Right renal cortex interstitium (tissue), 3 donors: ENCODE data around the gene SEC22C. TPM values are rescaled to one million over a fixed set of nuclear protein-coding genes. Genes with fewer than 3 reads are reported as not detected.
"Not testable (repeated sequence)": the region's sequence is repeated elsewhere in the genome, so short reads cannot be mapped to it uniquely, and the experiment has no call there.

Source experiments
- DNase-seq, 3 donors: peaks; one replicate each; pipeline ENCODE4 v3.0.0-alpha.2; 2013; ENCODE audit warnings: low read depth in 3 of 3, low spot score in 2 of 3
- polyA plus RNA-seq, 3 donors: library from polyadenylated mRNA; unstranded; fragments of 120-200 nt; gene quantifications; one replicate each; pipeline ENCODE4 v1.2.1, GENCODE V29; 2013; ENCODE audit not compliant: insufficient read length in 3 of 3

The SEC22C gene
- polyA plus RNA-seq, 3 donors = 41.0 to 45.8 (median 44.6) TPM

GRCh38 chr3:42582474-42583070, 805 bp upstream of the SEC22C start:
- no peak for DNase-seq

GRCh38 chr3:42581400-42581708, 413 bp downstream of the SEC22C start:
- DNase-seq = no peak

GRCh38 chr3:42579346-42579745, 2.4 kb downstream of the SEC22C start:
- DNase-seq = not testable (repeated sequence)

DNA sequence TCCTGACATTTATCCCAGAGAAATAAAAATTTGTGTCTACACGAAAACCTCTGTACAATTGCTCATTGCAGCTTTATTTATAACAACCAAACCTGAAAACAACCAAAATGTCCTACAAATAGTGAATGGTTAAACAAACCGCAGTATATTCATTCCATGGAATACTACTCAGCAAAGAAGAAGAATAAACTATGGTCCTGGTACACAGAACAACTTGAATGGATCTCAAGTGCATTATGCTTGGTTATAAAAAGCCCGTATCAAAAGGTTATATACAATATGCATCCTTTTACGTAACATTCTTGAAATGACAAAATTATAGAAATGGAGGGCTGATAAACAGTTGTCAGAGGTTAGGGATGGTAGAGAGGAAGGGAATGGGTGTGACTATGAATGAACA, 3.7 kb downstream of the SEC22C start:
- no peak for DNase-seq

DNA sequence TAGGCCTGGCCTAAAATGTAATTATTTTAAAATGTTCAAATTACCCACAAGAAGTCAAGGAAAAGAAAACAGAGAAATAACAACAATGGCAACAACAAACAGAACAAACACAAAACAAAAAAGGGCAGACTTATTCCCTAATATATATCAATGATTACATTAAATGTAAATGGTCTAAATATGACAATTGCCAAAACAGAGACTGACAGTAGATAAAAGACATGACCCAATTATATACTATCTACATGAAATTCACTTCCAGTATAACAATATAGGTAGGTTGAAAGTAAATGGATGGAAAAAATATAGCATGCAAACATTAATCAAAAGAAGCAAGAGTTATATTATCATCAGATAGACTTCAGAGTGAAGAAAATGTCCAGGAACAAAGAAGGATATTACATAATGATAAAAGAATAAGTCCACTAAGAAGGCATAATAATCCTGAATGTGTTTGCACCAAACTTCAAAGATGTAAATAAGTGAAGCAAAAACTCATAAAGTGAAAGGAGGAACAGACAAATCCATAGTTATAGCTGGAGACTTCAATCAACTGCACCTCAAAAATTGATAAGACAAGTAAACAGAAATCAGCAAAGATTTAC, 6.5 kb downstream of the SEC22C start:
- no peak for DNase-seq

DNA sequence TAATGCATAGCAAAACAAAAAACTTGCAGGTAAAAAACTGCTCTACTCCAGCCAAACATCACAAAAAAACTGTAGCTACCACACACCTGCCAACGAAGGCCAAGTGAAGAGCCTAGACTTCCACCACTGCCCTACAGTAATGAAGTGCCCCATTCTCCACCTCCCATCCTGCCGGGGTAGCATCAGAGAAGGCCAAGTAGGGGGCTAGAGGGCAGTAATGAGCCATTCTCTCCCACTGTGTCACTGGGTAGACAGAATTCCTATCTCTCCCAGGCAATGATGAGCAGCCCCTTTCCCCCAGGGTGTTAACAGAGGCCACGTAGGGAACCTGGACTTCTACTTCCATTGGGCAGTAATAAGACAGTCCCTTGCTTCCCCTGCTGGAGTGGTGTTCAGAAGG, 9.5 kb downstream of the SEC22C start:
- DNase-seq = no peak

DNA sequence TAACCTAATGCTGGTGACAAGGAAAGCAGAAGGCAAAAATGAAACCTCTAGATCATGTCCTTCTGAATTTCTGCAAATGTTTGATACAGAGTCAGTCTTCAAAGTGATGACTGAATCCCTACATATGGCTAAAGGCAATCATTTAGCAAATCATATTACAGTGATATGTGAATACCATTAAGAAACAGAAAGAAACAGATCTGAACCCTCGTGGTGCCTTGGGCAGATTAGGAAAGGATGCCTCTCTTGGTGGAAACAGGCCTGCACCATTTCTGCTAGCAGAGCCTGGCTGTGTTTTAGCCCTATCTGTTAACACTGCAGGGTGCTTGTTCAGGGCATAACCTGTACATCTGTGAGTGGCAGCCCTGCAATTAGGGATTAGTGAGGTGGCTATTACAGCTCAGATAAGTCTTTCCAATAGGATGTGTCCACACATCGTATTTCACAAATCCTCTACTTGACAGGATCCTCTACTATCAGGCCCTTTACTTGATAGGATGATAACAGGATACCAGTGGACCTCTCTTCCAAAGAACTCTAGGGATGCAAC, 12.1 kb downstream of the SEC22C start:
- DNase-seq = no peak

GRCh38 chr3:42562047-42562907, 19.5 kb downstream of the SEC22C start:
- no peak for DNase-seq

- DNase-seq = no peak
Measured at GRCh38 chr3:42557854-42558253, 23.9 kb downstream of the SEC22C start.

DNA sequence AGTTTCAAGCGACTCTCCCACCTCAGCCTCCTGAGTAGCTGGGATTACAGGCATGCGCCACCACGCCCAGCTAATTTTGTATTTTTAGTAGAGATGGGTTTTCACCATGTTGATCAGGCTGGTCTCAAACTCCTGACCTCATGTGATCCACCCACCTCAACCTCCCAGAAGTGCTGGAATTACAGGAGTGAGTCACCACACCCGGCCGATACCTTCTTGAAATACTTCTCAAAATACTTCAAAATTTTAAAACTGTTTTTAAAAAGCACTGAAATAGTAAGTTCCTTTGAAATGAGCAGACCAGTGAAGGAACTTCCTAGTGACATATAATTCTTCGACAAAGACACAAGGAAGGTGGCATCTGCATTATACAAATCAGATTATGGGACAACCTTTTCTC, 24.9 kb downstream of the SEC22C start:
- DNase-seq = not testable (repeated sequence)

DNA sequence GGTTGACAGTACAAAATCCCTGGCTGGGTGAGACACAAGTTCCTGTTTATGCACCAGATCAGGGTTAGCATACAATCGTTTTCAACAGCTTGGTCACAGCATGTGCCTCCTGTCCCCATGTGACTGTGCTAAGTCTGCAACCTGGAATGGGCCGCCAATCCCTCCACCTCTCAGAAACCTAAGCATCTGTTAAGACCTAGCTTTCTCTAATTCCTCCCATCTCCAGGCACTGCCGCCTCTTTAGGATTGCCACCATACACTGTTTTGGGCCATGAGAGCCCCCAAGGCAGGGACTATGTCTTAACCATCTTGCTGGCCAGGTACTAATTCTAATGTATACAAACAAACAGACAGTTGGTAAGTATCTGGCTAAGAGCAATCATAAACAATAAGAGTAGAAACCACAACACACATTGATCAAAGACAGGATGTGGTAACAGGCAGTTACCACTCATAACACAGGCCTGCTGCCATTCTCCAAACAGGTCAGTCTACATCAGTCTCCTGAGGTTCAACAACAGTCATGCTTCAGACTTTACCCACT, 25.6 kb downstream of the SEC22C start:
- no peak for DNase-seq

DNA sequence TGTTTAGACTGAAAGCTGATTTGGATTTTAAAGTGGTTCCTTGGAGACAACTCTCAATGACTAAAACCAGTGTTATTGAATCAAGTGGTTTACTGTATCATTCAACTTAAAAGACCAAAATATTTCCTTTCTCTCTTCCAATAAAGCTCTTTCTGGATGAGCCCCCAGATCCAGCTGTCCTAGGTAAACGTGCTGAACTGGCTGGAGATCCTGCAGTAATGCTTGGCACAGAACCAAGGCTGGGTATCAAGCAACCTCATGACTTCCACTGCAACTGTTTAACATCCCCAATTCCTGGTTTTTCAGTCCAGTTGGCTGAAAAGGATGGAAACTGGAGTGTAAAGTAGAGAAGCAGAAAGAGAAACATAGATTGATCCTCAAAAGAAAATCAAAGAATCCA, 28.9 kb downstream of the SEC22C start:
- DNase-seq = no peak

DNA sequence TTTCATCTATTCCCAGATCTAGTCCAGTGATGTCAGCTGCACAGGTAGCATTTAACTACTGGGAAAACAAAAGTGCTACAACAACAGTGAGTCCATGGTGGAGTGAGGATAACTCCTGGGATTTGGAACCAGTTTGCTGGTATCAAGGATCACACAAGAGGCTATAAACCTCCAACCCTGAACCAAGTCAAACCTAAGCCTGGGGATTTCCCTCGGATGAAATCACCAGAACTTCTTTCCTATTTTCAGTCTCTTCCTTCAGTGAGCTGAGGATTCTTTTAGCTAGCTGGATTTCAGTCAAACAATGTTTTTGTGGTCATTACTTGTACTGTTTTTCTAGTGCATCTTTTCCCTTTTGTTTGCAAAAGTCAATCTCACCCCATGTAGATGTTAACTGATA, 31.5 kb downstream of the SEC22C start:
- no peak for DNase-seq

DNA sequence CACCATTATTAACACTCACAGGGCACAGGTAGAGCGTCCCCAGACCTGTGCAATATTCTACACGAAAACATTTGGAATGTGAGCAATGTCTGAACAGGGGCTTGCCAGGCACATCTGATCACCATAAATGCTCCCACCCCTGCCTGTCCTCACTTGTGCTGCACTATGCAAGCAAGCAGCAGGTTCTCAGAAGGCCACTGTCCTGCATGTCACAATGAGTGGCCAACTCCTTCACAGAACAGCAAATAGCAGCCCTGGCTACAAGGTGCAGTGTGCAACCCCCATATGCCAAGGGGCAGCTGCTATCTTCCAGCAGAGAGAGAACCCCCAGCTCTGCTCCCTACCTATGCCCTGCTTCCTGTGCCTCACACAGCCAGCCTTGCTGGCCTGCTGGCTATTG, 32.6 kb downstream of the SEC22C start:
- DNase-seq = no peak

DNA sequence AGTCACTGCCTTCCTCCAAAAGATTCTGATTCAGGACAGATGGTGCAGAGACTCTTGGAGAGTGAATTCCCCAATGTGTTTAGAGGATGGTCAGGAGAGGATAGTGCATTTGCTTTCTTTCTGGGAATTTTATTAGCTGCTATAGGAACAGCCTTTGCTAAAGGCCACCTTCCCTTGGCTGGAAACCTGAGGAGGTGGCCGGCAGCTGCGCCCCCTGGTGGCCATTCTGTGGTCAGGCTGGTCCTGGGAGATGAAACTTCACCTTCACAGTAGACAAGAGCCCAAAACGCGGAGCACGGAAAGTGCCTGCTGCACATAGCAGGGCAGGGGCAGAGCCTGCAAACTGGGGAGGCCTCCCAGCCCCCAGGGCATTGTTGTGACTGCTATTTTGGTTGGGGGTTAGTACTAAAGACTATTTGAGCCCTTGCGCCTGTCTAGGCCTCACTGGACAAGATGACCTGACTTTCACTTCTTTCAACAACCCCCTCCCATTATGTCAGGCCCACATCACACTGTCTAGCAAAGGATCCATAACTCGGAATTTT, 34.3 kb downstream of the SEC22C start:
- peak in 2 of 3 donors; percentile 8 to 23 for DNase-seq

DNA sequence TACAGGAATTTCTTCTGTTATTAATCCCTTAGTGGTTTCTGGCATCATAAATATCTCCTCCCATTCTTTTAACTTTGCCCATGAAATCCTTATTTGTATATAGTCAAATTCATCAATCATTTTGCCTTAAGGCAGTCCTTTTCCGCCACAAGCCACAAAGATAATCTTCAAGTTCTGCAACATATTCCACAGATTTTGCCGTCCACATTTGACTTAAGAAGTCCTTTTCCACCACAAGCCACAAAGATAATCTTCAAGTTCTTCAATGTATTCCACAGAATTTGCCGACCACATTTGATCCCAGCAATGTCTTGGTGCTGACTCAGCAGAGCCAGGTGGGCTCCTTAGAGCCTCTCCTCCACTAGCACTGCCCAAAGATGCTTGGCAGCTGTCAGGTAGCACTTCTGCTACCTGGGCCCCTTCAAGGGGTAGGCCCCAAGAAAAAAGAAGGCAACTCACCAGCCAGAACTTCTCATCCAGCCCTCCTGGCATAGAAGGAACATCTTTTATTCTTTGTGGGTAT, 35.0 kb downstream of the SEC22C start:
- no peak for DNase-seq

GRCh38 chr3:42545284-42545900, 36.4 kb downstream of the SEC22C start:
- no peak for DNase-seq

GRCh38 chr3:42544492-42545283, 37.1 kb downstream of the SEC22C start:
- no peak for DNase-seq

DNA sequence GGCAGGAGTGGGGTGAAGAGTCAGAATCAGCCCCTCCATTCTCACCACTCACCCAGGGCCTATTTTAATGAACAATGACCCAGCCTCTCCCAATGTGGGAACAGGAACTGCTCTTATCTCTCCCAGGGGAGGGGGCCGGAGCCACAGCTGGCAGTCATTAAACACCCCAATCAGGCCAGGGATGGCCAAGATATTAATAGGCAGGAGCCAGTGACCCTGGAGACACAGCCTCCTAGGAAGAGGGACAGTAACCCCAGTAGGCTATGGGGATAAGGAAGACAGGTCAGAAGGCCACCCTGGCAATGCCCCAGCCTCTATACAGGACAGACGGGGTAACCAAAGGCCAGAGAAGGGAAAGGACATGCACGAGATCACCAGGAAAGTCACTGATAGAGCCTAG, 40.7 kb downstream of the SEC22C start:
- no peak for DNase-seq
